GM12801 (cell line): Measurements from ENCODE around the gene POU3F1.

Experiments
- CTCF ChIP-seq: IDR thresholded peaks from one replicate; pipeline ENCODE4 v1.5.1; 2011; ENCODE audit warnings: control low read depth; ENCODE audit not compliant: insufficient read length; ENCODE audit errors: extremely low read depth

Gene POU3F1

DNA sequence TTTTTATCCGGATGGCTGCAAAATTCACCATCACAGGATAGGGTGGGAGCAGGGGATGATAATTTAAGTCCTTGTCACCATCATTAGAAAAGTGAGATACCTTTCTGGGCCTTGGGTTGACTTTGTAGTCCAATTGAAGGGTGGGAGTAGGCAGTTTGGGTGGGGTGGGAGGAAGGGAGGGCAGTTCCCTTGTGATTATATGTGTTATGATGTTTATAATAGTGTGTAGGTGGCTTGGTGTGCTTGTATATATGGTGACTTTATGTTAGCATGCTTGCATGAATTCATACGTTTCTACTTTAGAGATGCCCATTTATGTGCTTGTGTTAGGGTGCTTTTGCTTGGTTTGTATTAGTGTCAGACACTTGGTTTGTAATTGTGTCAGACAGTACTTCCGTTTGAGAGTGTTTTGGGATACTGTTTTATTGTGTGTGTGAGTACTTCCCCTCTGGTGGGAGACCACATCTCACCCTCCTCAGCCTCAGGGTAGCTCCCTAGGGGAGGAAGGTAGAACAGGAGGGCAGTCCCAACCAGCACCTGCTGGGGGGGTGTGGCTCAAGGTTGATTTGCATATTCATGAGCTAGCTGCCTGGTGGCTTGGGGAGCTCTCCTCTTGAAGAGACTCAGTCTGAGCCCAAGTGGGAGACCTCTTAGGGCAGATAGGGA, 6.3 kb upstream of the POU3F1 start:
- TF ChIP-seq CTCF = no peak

GRCh38 chr1:38051079-38051543, 4.5 kb upstream of the POU3F1 start:
- no peak for TF ChIP-seq CTCF

GRCh38 chr1:38050397-38051078, 3.9 kb upstream of the POU3F1 start:
- TF ChIP-seq CTCF = no peak

DNA sequence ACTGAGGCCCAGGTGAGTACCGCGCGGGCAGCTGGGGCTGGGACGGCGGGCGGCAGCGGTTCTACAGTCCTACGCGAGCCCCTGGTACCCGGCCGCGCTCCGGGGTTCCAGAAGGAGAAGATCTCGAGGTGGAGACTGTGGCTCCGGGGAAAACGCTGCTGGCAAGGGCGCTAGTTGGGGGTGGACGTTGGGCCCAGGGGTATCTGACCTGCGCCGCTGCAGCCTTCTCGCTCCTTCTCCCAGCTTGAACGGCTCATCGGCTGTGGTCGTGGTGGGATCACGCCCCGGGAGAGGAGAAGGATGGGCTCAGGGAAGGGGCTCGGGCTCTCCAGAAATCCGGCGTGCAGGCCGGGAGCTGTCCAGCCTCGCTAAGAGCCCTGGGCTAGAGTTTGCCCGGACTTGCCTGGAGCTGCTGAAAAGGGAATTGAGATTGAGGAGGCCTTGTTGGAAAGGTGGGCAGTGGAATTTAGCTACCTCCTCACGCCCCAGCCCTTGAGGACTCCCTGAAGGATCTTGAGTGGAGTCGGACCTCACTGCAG, 1.1 kb upstream of the POU3F1 start:
- TF ChIP-seq CTCF = no peak

- TF ChIP-seq CTCF = no peak
These were observed 450 bp upstream of the POU3F1 start for GRCh38 chr1:38046884-38047602.

DNA sequence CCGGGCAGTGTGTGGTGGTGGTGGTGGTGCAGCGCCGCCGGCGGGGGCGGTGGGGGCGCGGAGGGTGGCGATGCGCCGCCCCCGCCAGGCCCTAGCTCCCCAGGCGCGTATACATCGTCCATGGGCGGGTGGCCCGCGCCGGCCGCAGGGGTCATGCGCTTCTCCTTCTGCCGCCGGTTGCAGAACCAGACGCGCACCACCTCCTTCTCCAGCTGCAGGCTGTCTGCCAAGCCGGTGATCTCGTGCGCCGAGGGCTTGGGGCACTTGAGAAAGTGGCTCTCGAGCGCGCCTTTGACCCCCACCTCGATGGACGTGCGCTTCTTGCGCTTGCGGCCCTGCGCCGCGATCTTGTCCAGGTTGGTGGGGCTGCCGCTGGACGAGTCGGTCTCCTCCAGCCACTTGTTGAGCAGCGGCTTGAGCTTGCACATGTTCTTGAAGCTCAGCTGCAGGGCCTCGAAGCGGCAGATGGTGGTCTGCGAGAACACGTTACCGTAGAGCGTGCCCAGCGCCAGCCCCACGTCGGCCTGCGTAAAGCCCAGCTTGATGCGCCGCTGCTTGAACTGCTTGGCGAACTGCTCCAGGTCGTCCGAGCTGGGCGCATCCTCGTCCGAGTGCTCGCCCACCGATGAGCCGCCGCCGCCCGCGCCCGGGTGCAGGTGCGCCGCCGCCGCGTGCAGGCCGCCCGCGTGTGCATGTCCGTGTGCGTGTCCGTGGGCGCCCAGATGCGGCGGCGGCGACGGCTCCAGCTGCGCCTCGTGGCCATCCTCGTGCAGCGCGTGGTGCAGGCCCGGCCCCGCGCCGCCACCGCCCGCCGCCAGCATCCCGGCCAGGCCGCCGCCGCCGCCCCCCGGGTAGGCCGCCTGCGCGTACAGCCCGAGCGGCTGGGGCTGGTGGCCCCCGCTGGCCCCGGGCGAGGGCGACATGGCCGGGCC, 926 bp downstream of the POU3F1 start:
- TF ChIP-seq CTCF = no peak
